ENCODE measurements around the gene KLHL42.
"Not testable (repeated sequence)": the region's sequence is repeated elsewhere in the genome, so short reads cannot be mapped to it uniquely, and the experiment has no call there.

Gene KLHL42

DNA sequence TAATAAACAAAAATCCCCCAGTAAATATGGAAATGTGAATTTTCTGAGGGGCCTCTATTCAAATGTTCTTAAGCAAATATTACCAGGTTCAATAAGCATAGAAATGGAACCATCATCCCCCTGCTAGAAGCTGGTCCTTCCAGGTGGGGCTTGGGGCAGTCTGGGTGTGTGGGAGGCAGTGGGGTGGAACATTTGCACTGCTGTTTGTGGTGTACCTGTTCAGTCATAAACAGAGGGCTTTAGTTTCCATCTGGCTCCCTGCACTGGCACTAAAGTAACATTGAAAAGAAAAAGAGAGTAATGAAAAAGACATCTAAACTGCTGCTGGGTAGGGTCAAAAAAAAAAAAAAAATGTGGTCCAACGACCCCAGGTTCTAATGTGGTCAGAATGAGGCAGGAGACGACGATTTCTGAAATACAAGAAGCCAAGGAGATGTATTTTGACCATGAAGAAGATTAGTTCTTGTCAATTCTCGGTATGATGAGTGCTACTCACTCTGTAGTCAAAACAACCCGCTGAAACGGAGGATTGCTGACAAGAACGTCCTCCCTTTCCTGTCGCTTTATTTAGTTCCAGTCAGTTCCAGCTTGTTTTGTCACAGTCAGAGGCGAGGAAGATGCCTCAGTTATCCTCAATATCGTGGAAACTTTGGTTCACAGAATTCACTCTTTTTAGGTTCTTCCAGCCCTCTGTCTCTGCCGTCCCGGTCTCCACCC is 44.3 kb downstream of the KLHL42 start:
- no peaks in the 10 kb centered on the region for H3K4me1 ChIP-seq
- H3K36me3 ChIP-seq, result no peaks in the 10 kb centered on the region
- no peak overlapping the region for H3K27ac ChIP-seq
- no peak overlapping the region for H3K4me2 ChIP-seq
- H4K20me1 ChIP-seq, result no peaks in the 10 kb centered on the region
- no peaks in the 10 kb centered on the region for H3K9me3 ChIP-seq
- H3K27me3 ChIP-seq, result no peaks in the 10 kb centered on the region
- TF ChIP-seq Cebpa-rat (IDR thresholded peaks at IDR 0.05), result no peak
- no peak overlapping the region for H3K4me3 ChIP-seq
- H3K9ac ChIP-seq, result no peak overlapping the region

DNA sequence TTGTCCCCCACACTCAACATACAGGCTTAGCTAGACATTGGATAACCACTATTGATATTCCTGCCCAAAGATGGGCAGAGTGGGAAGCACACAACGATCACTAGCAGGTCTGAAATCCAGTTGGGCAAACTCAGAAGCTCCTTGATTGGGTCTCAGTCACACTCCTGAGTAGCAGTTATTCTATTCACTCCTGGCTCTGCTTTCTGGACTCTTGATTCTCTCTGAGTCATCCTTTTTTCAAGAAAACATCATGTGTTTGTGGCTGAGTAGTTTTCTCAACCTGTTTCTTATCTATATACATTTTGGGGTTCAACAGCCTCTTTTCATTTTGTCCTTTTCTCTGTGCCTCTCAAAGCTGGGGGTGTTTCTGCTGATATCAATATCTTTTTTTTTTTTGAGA is 46.0 kb downstream of the KLHL42 start:
- H3K4me3 ChIP-seq, result no peak overlapping the region
- no peaks in the 10 kb centered on the region for H3K27me3 ChIP-seq
- H3K27ac ChIP-seq, result no peak overlapping the region
- TF ChIP-seq Cebpa-rat (IDR thresholded peaks at IDR 0.05), result no peak
- H3K9me3 ChIP-seq, result no peaks in the 10 kb centered on the region
- no peaks in the 10 kb centered on the region for H3K36me3 ChIP-seq
- H3K4me1 ChIP-seq, result no peaks in the 10 kb centered on the region
- H3K9ac ChIP-seq, result no peak overlapping the region
- H4K20me1 ChIP-seq, result no peaks in the 10 kb centered on the region
- H3K4me2 ChIP-seq, result no peak overlapping the region

DNA sequence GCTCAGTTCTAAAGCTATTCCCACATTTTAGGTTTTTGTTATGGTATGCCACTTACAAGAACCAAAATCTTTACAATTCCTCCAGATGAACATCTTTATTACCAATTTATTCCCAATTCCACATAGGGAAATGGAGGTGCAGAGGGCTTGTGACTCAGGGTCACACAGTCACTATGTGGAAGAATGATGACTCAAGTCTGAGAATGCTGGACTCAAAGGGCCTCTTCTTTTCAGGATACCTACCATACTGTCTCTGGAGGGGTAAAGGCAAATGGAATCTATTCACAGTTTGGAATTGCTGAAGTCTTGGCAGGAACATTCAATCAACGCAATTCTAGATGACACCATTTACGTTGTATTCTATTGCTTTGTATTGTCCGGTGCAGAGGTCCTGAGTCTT is 48.2 kb downstream of the KLHL42 start:
- Histone ChIP-seq H3K4me3 (no peak overlapping the region), H3K9ac (no peak overlapping the region), H4K20me1 (no peaks in the 10 kb centered on the region), H3K27ac (no peak overlapping the region), H3K27me3 (no peaks in the 10 kb centered on the region), H3K36me3 (no peaks in the 10 kb centered on the region), H3K4me1 (no peaks in the 10 kb centered on the region), H3K4me2 (no peak overlapping the region), H3K9me3 (no peaks in the 10 kb centered on the region)
- no peak for TF ChIP-seq Cebpa-rat (IDR thresholded peaks at IDR 0.05)

DNA sequence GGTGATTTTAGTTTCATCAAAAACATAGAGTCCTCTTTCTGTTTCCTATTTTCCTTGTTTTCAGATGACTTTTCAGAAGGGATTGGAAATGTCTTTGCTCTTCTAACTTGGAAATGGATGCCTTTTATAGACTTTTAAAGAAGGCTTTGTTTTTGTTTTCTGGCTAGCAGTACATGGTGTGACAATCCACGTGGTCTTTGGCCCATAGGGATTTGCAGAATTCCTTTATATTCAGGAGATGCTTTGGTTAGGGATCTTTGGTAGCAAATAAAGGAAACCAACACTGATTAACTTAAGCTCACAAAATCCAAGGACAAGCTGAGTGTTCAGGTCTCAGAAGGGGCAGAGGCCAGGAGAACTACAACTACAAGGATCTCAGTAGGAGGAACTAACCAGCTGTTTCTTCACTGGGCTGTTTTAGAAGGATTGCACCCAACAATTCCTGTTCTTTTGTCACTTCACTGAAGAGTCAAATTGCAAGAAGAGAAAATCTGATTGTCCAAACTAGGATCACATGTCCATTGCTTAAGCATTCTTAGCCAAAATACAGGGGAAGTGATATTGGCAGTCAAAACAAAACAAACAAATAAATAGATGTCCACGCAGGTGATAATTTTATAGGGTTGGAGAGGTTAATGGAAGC is 58.6 kb downstream of the KLHL42 start:
- TF ChIP-seq Cebpa-rat (IDR thresholded peaks at IDR 0.05), result no peak
- Histone ChIP-seq H3K4me1 (peaks cover 6% of the 10 kb centered on the region; the same call in 1 of the 2 replicates), H3K4me2 (no peak overlapping the region), H3K27me3 (no peaks in the 10 kb centered on the region), H3K36me3 (no peaks in the 10 kb centered on the region), H3K4me3 (no peak overlapping the region), H3K9ac (no peak overlapping the region), H4K20me1 (no peaks in the 10 kb centered on the region), H3K27ac (no peak overlapping the region), H3K9me3 (peaks cover 13% of the 10 kb centered on the region)

DNA sequence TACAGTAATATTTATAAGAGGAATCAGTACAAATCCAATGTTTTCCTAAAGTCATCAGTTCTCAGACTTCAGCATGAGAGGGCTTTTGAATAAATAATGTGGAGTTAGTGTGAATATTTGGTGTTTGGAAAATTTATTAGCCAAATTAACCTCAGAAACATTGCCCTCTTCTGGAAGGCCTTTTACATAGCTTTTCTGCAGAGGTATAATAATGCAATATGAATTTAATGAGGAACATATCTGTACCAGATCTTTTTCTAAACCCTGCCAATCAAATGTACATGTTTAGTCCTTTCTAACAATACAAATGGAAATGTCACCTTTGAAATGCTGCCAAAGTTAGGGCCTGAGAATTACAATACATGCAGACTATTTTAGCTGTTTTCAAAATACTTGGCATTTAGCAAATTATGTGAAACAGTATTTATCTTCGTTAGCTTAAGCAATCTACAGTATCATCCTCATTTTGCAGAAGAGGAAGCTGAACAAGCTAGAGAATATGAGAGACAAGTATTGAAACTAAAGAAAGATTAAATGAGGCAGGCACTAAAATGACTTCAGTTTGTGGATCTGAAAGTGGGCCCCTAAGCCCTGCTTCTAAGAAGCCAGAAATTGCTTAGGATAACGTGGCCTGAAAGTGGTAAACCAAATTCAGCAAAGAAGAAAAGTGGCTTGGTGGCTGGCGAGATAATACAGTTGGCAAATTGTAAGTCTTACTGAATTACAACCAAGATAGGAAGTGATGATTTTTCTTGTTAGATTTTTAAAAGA is 60.4 kb downstream of the KLHL42 start:
- H3K27ac ChIP-seq, result no peak overlapping the region
- no peak for TF ChIP-seq Cebpa-rat (IDR thresholded peaks at IDR 0.05)
- H3K9ac ChIP-seq, result no peak overlapping the region
- H3K9me3 ChIP-seq, result no peaks in the 10 kb centered on the region
- no peak overlapping the region for H3K4me3 ChIP-seq
- H4K20me1 ChIP-seq, result no peaks in the 10 kb centered on the region
- H3K36me3 ChIP-seq, result no peaks in the 10 kb centered on the region
- H3K4me1 ChIP-seq, result no peaks in the 10 kb centered on the region
- H3K27me3 ChIP-seq, result no peaks in the 10 kb centered on the region
- H3K4me2 ChIP-seq, result no peak overlapping the region

DNA sequence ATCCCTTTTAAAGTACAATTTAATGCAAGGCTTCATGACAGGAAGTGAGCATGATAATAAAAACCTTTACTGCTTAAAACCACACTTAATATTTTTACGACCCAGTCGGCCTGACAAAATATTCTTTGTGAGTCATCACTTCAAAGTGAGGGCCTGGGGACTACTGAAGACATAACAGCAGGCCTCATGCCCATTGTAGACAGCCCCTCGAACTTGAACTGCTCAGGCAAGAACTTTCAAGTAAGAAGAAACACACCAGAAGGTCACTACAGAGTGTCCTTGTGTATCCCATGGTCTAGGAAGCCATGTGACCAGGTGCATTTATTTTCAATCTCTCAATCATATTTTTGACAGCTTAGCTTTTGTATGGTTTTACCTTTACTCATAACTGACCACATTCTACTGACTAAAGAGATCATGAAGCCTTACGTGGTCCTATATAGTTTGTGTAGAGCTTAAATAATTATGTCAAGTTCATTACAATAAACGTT is 61.4 kb downstream of the KLHL42 start:
- Histone ChIP-seq H3K36me3 (no peaks in the 10 kb centered on the region), H3K9me3 (no peaks in the 10 kb centered on the region), H3K27me3 (no peaks in the 10 kb centered on the region), H3K27ac (no peak overlapping the region), H3K4me2 (no peak overlapping the region), H3K4me3 (no peak overlapping the region), H3K4me1 (no peaks in the 10 kb centered on the region), H4K20me1 (no peaks in the 10 kb centered on the region), H3K9ac (no peak overlapping the region)
- no peak for TF ChIP-seq Cebpa-rat (IDR thresholded peaks at IDR 0.05)

DNA sequence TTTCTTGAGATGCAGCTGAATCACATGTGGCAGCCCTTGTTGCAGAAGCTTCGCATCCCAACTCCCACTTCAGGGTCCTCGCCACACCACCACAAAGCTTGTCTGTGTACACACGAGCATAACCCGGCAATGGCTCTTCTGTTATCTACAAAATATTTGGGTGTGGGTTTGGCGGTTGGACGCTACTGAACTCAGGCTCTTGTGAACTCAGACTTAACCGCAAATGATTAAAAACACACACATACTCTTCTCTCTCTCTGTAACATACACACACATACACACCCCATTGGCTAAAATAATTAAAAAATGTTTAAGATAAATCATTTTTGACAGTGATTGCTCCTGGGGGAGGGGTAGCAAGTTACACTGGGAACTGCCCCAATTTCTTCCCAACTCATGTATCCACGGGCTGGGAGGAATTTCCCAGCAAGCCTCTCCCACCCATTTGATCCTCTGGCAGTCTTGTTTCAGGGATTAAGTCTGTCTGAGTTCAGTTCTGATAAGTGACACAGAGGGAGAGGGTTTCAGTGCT is 63.7 kb downstream of the KLHL42 start:
- Histone ChIP-seq H3K4me2 (no peak overlapping the region), H3K27me3 (no peaks in the 10 kb centered on the region), H3K4me1 (no peaks in the 10 kb centered on the region), H4K20me1 (no peaks in the 10 kb centered on the region), H3K36me3 (no peaks in the 10 kb centered on the region), H3K27ac (no peak overlapping the region), H3K4me3 (no peak overlapping the region), H3K9me3 (peaks cover 5% of the 10 kb centered on the region; the same call in 1 of the 2 replicates), H3K9ac (no peak overlapping the region)
- TF ChIP-seq Cebpa-rat (IDR thresholded peaks at IDR 0.05), result no peak

DNA sequence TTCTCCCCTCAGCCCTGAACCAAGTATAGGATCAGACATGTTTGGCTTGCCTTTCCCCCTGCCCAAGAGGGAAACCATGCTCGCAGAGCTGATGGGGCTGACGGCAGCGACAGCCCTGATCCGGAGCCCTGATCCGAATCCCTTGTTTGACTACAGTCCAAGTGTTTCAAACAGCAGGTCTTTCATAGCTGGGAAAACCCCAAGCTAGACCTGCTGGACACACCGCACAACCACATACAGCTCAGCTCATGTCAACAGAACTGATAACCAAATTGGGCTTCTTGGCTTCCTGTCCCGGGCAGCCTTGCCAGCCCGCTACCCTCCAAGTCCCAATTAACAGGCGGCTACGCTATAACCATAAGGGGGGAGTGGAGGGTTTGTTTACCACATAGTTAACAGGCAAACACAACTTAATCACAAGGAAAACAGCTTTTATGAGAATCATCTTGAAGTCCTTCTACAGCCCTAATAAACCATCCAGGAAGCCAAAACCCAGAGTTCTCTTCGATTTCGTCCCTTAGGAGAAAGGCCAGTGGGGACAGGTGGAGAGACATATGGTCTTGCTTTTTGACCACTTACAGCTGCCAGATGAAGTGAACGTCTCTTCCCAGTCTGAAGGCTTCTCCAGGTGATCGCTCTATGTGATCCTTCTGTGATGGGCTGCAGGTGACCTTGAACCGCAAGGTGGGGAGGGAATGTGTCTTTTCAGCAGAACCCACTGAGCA is 64.5 kb downstream of the KLHL42 start:
- no peak for TF ChIP-seq Cebpa-rat (IDR thresholded peaks at IDR 0.05)
- Histone ChIP-seq H4K20me1 (no peaks in the 10 kb centered on the region), H3K9ac (no peak overlapping the region), H3K4me3 (no peak overlapping the region), H3K36me3 (no peaks in the 10 kb centered on the region), H3K4me1 (no peaks in the 10 kb centered on the region), H3K4me2 (no peak overlapping the region), H3K27me3 (no peaks in the 10 kb centered on the region), H3K27ac (no peak overlapping the region), H3K9me3 (peaks cover 5% of the 10 kb centered on the region)

DNA sequence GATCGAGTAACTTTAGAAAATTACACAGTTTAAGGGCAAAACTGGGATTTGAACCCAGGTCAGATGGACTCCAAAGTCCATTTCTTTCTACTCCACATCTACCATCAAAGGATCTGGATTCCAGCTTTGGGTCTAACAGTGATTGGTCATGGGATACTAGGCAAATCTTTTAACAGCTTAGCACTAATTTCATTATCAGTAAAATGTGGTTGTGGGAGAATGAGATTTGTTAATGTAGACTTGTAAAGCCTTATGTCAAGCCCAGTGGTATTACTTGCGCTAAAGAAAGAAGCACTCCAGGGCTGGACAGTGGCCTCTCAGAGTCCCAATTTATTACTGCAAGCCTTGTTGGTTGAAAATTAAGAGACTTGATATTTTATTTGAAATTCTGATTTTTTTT is 65.2 kb downstream of the KLHL42 start:
- no peak for TF ChIP-seq Cebpa-rat (IDR thresholded peaks at IDR 0.05)
- Histone ChIP-seq H4K20me1 (no peaks in the 10 kb centered on the region), H3K4me1 (no peaks in the 10 kb centered on the region), H3K27ac (no peak overlapping the region), H3K36me3 (no peaks in the 10 kb centered on the region), H3K27me3 (no peaks in the 10 kb centered on the region), H3K4me3 (no peak overlapping the region), H3K4me2 (no peak overlapping the region), H3K9ac (no peak overlapping the region), H3K9me3 (peaks cover 7% of the 10 kb centered on the region)

DNA sequence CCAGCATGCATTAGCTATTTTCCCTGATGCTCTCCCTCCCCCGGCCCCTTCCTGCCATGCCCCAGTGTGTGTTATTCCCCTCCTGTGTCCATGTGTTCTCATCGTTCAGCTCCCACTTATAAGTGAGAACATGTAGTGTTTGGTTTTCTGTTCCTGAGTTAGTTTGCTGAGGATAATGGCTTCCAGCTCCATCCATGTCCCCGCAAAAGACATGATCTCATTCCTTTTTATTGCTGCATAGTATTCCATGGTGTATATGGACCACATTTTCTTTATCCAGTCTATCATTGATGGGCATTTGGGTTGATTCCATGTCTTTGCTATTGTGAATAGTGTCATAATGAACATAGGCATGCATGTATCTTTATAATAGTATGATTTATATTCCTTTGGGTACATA is 65.7 kb downstream of the KLHL42 start:
- not testable (repeated sequence) for H3K4me2 ChIP-seq, H3K4me1 ChIP-seq, H4K20me1 ChIP-seq, H3K4me3 ChIP-seq, H3K27ac ChIP-seq, H3K36me3 ChIP-seq, H3K27me3 ChIP-seq, H3K9ac ChIP-seq
- peaks cover 10% of the 10 kb centered on the region for H3K9me3 ChIP-seq

DNA sequence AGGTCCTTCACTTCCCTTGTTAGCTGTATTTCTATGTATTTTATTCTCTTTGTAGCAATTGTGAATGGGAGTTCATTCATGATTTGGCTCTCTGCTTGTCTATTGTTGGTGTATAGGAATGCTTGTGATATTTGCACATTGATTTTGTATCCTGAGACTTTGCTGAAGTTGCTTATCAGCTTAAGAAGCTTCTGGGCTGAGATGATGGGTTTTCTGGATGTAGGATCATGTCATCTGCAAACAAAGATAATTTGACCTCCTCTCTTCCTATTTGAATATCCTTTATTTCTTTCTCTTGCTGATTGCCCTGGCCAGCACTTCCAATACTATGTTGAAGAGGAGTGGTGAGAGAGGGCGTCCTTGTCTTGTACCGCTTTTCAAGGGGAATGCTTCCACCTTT is 67.3 kb downstream of the KLHL42 start:
- not testable (repeated sequence) for H3K27ac ChIP-seq, H3K4me2 ChIP-seq, H4K20me1 ChIP-seq, H3K27me3 ChIP-seq, H3K4me3 ChIP-seq, H3K9ac ChIP-seq, H3K36me3 ChIP-seq, H3K4me1 ChIP-seq
- peaks cover 10% of the 10 kb centered on the region for H3K9me3 ChIP-seq
